Natural killer cell (primary cell): Measurements from ENCODE around the gene RD3L. TPM values are rescaled to one million over a fixed set of nuclear protein-coding genes. Genes with fewer than 3 reads are reported as not detected.

ENCODE experiments used
- ATAC-seq, 3 donors: fragments of 150-1000 bp in 2 of 3; fragments of 200-7000 bp in 1 of 3; cut with Tn5 transposase; 1 replicate in 1 of 3; 2 replicates in 2 of 3; pipeline ENCODE4 v1.10.0; 2021; ENCODE audit warnings: mild to moderate bottlenecking in 2 of 3, moderate library complexity in 2 of 3
- DNase-seq, 2 donors: peaks; one replicate each; pipeline versions ENCODE4 v3.0.0 to v3.0.0-alpha.2; 2013 to 2021; ENCODE audit warnings: mixed read lengths in 1 of 2
- H3K27ac ChIP-seq: one replicate; pipeline ENCODE4 v1.5.1; 2013; ENCODE audit warnings: mild to moderate bottlenecking, low read length
- H3K27me3 ChIP-seq: one replicate; pipeline ENCODE4 v1.6.1; 2013; ENCODE audit warnings: low read length; ENCODE audit not compliant: control insufficient read depth, insufficient read depth
- H3K36me3 ChIP-seq: one replicate; pipeline ENCODE4 v1.6.1; 2013; ENCODE audit warnings: low read length; ENCODE audit not compliant: control insufficient read depth, insufficient read depth
- H3K4me1 ChIP-seq: one replicate; pipeline ENCODE4 v1.6.1; 2013; ENCODE audit warnings: low read length; ENCODE audit not compliant: control insufficient read depth, insufficient read depth
- H3K4me3 ChIP-seq: one replicate; pipeline ENCODE4 v1.5.1; 2013; ENCODE audit warnings: low read length
- H3K9me3 ChIP-seq: one replicate; pipeline ENCODE4 v1.6.1; 2013; ENCODE audit warnings: low read length; ENCODE audit not compliant: control insufficient read depth, insufficient read depth
- H3K27ac Mint-ChIP-seq, 2 donors: one replicate each; pipeline ENCODE4 v1.8.0; 2022; ENCODE audit warnings: mild to moderate bottlenecking in 2 of 2, mixed read lengths in 2 of 2, moderate library complexity in 1 of 2
- H3K27me3 Mint-ChIP-seq, 2 donors: one replicate each; pipeline ENCODE4 v1.8.0; 2022; ENCODE audit warnings: low read depth in 2 of 2, mixed read lengths in 2 of 2
- H3K36me3 Mint-ChIP-seq: one replicate; pipeline ENCODE4 v1.8.0; 2022; ENCODE audit warnings: mixed read lengths
- H3K4me1 Mint-ChIP-seq, 2 donors: one replicate each; pipeline ENCODE4 v1.8.0; 2022; ENCODE audit warnings: mixed read lengths in 2 of 2
- H3K4me3 Mint-ChIP-seq: one replicate; pipeline ENCODE4 v1.8.0; 2022; ENCODE audit warnings: mild to moderate bottlenecking, moderate library complexity, mixed read lengths
- H3K9me3 Mint-ChIP-seq, 2 donors: one replicate each; pipeline ENCODE4 v1.8.0; 2022; ENCODE audit warnings: mixed read lengths in 2 of 2
- CTCF ChIP-seq: fragments of 200-600 bp; IDR thresholded peaks from one replicate; pipeline ENCODE4 v1.8.0; 2022; ENCODE audit warnings: antibody characterized with exemption
- whole genome bisulfite sequencing: methylation state at CpG from one replicate; pipeline ENCODE4 v1.1.7; 2013; ENCODE audit warnings: missing lambda C conversion rate; ENCODE audit not compliant: insufficient coverage; 5-methylcytosine and 5-hydroxymethylcytosine counted together
- intact Hi-C: fragments of 100-400 bp; cut with micrococcal nuclease; formaldehyde crosslinking; loops from one replicate; pipeline ENCODE4 v1.14.2; 2022
- total RNA-seq, 4 donors: library from RNA; stranded (reverse); fragments of 120-200 nt in 1 of 4; gene quantifications; one replicate each; pipeline versions ENCODE4 v1.2.3 to v1.2.4, GENCODE V29; 2013 to 2022

The RD3L gene
- total RNA-seq, 3 donors from 2014 or later (not counting 1 experiment from before 2014, with no cell fraction given): not detected

- Histone ChIP-seq H3K27ac (no peak overlapping the region), H3K27me3 (no peaks in the 10 kb centered on the region), H3K4me3 (no peak overlapping the region), H3K9me3 (no peaks in the 10 kb centered on the region), H3K36me3 (no peaks in the 10 kb centered on the region), H3K4me1 (no peaks in the 10 kb centered on the region)
- ATAC-seq (no peak), DNase-seq (no peak)
- no peak for TF ChIP-seq CTCF
- H3K27me3 Mint-ChIP-seq: no peaks in the 10 kb centered on the region
- intact Hi-C loops: no loop called here
- 89% methylated on average over 18 of the region's 18 CpGs for WGBS
- no peaks in the 10 kb centered on the region for H3K9me3 Mint-ChIP-seq
- H3K4me1 Mint-ChIP-seq: no peaks in the 10 kb centered on the region
- H3K27ac Mint-ChIP-seq: no peak overlapping the region
- H3K4me3 Mint-ChIP-seq: no peak overlapping the region
- H3K36me3 Mint-ChIP-seq: no peaks in the 10 kb centered on the region
Measured at GRCh38 chr14:103890821-103891666, 51.3 kb downstream of the RD3L start.

Other genes starting within 250 kb of the RD3L start
- gene XRCC3, start 227.1 kb downstream of the RD3L start, total RNA-seq: 10 to 100 TPM; 11.6 to 12.8 (median 12.7) TPM
- gene ZFYVE21, start 226.7 kb downstream of the RD3L start, total RNA-seq: 10 to 100 TPM in 1 of 3 donors, 1 to 10 TPM in 2; 5.9 to 10.7 (median 8.5) TPM
- 10 to 100 TPM; 26.5 to 35.5 (median 31.7) TPM for gene PPP1R13B, start 95.0 kb downstream of the RD3L start, total RNA-seq
- 1 to 10 TPM in 2 of 3 donors, under 1 TPM in 1; 0.75 to 2.2 (median 1.4) TPM for gene TDRD9, start 14.1 kb downstream of the RD3L start, total RNA-seq
- not detected for gene ASPG, start 143.2 kb upstream of the RD3L start, total RNA-seq
- not detected for gene KIF26A, start 196.1 kb upstream of the RD3L start, total RNA-seq